ENCODE results near the gene PARP11. TPM values are rescaled to one million over a fixed set of nuclear protein-coding genes. Genes with fewer than 3 reads are reported as not detected.
A peak's percentile ranks its signal among the peaks of the same experiment; 100 is the strongest.

PARP11 gene
- total RNA-seq, 1 donor from 2014 or later = 16.7 TPM

DNA sequence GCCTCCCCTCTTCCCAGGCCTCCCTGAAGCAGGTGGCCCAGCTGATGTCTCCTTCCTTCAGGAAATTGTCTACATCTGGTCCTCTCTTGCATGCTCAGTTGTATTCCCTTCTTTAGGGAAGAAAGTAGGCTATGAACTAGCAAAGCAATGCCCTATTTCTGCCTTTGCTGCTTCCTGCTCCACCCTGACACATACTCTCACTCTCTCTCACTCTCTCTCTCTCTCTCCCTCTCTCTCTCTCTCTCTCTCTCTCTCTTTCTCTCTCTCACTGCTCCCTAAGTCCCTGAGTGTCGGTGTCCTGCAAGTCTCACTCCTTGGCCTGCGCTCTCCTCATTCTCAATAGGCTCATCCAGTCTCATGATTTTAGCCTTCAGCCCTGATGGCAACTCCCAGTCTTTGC lies 19.4 kb upstream of the PARP11 start:
- Mint-ChIP-seq H3K27ac (no peak overlapping the region), H3K9me3 (no peaks in the 10 kb centered on the region), H3K4me1 (peaks cover 16% of the 10 kb centered on the region), H3K36me3 (no peaks in the 10 kb centered on the region), H3K4me3 (no peak overlapping the region), H3K27me3 (ENCODE audit: low read depth) (no peaks in the 10 kb centered on the region)
- TF ChIP-seq CTCF (IDR thresholded peaks at IDR 0.05; ENCODE audit: unreplicated experiment) = no peak
- no peak for DNase-seq (ENCODE audit: low spot score in 2 of 2, unreplicated experiment in 2 of 2)

DNA sequence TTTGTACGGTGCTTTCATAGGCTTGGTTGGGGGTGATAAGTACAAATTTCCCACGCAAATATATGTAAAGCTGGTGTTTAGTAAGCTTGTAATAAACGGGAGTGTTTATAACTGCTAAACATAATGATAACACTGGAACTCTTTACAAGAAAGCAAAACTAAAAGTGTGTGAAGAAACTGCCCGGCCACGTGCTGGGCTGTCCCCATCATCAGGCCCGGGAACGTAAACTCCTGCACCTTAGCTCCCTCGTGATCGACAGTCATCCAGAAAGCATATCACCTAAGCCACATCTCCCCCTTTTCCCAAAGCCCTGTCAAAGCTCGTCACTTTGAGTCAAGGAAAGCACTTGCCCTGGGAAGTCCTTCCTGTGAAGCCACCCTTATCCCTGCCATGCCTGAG lies 18.0 kb upstream of the PARP11 start:
- TF ChIP-seq CTCF (IDR thresholded peaks at IDR 0.05; ENCODE audit: unreplicated experiment) = no peak
- H3K4me3 Mint-ChIP-seq = no peak overlapping the region
- H3K9me3 Mint-ChIP-seq = no peaks in the 10 kb centered on the region
- H3K27me3 Mint-ChIP-seq (ENCODE audit: low read depth) = no peaks in the 10 kb centered on the region
- H3K27ac Mint-ChIP-seq = no peak overlapping the region
- H3K4me1 Mint-ChIP-seq = peaks cover 2% of the 10 kb centered on the region
- no peak for DNase-seq (ENCODE audit: low spot score in 2 of 2, unreplicated experiment in 2 of 2)
- H3K36me3 Mint-ChIP-seq = no peaks in the 10 kb centered on the region

DNA sequence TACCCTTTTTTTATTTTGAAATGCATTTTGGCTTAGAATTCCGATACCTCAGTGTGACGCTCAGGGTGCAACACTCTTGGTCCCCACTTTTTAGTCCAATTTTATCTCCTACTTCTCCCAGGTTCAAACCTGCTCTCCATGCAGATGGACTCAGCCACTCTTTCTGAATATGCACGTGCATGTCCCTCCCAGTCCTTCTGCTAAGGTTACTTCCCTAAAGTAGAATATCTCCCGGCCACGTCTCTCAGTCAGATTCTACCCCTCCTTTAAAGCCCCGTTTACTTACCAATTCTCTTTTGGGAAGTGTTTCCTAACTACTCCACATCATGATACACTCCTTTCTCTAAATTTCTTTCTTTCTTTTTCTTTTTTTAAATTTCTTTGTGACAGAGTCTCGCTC lies 15.5 kb upstream of the PARP11 start:
- H3K36me3 Mint-ChIP-seq = no peaks in the 10 kb centered on the region
- peaks cover 7% of the 10 kb centered on the region for H3K4me1 Mint-ChIP-seq
- no peak overlapping the region for H3K27ac Mint-ChIP-seq

GRCh38 chr12:3885277-3886094 lies 12.3 kb upstream of the PARP11 start:
- Mint-ChIP-seq H3K4me1 (peaks cover 7% of the 10 kb centered on the region), H3K27me3 (ENCODE audit: low read depth) (peaks cover 2% of the 10 kb centered on the region), H3K4me3 (peak overlapping the region; percentile 52), H3K36me3 (no peaks in the 10 kb centered on the region), H3K27ac (peak overlapping the region; percentile 82), H3K9me3 (no peaks in the 10 kb centered on the region)
- peak; percentile 90 for TF ChIP-seq CTCF (IDR thresholded peaks at IDR 0.05; ENCODE audit: unreplicated experiment)
- DNase-seq (ENCODE audit: low spot score in 2 of 2, unreplicated experiment in 2 of 2) = no peak

More for the DNA sequence above, 15.5 kb upstream of the PARP11 start:
- Mint-ChIP-seq H3K9me3 (no peaks in the 10 kb centered on the region), H3K27me3 (ENCODE audit: low read depth) (no peaks in the 10 kb centered on the region), H3K4me3 (no peak overlapping the region)
- TF ChIP-seq CTCF (IDR thresholded peaks at IDR 0.05; ENCODE audit: unreplicated experiment) = no peak
- DNase-seq (ENCODE audit: low spot score in 2 of 2, unreplicated experiment in 2 of 2) = no peak

DNA sequence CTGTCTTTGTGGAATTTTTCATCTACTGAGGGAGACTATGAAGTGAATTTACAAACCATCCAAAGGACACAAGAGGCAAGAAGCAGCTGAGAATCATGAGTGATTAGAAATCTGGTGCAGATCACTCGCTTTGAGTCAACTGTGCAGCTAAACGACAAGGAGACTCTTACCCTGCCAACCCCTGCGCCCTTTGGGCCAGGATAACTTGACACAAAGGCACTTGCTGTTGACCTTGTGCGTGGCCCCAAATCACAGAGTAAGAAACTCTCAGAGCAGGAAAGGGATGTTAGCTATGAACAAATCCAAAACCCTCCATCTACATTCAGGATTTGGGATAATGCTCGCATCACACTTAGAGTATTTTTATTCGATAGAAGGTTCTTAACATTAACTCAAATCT lies 11.5 kb upstream of the PARP11 start:
- Mint-ChIP-seq H3K27me3 (ENCODE audit: low read depth) (peaks cover 2% of the 10 kb centered on the region), H3K36me3 (no peaks in the 10 kb centered on the region), H3K9me3 (no peaks in the 10 kb centered on the region), H3K4me3 (no peak overlapping the region), H3K4me1 (peaks cover 7% of the 10 kb centered on the region), H3K27ac (no peak overlapping the region)
- no peak for DNase-seq (ENCODE audit: low spot score in 2 of 2, unreplicated experiment in 2 of 2)
- TF ChIP-seq CTCF (IDR thresholded peaks at IDR 0.05; ENCODE audit: unreplicated experiment) = no peak
